ENCODE results near the gene SLC44A1.

Gene SLC44A1

GRCh38 chr9:105414947-105415661, 170.7 kb downstream of the SLC44A1 start:
- H3K27ac ChIP-seq (replicated peaks) = no peak overlapping the region
- peak in 1 of 2 experiments; percentile 39 for DNase-seq (ENCODE audit: low read depth in 1 of 2, low spot score in 1 of 2)
- TF ChIP-seq SPI1 (IDR thresholded peaks at IDR 0.05; ENCODE audit: borderline replicate concordance, low read depth) = no peak
- no peak for TF ChIP-seq GABPA (IDR thresholded peaks at IDR 0.05; ENCODE audit: low read depth)
- TF ChIP-seq REST (IDR thresholded peaks at IDR 0.05; ENCODE audit: insufficient replicate concordance, low read depth) = no peak
- peak; percentile 58 for TF ChIP-seq CTCF (IDR thresholded peaks at IDR 0.05; ENCODE audit: insufficient read depth, low read length)
- TF ChIP-seq POLR2AphosphoS5 (IDR thresholded peaks at IDR 0.05; ENCODE audit: low read depth) = no peak
- H3K4me3 ChIP-seq (replicated peaks; ENCODE audit: insufficient read depth, low read length) = no peak overlapping the region
- no peaks in the 10 kb centered on the region for H3K27me3 ChIP-seq (ENCODE audit: insufficient read depth, poor library complexity, severe bottlenecking)

- Histone ChIP-seq H3K27me3 (ENCODE audit: insufficient read depth, poor library complexity, severe bottlenecking) (no peaks in the 10 kb centered on the region), H3K27ac (replicated peaks) (no peak overlapping the region), H3K4me3 (replicated peaks; ENCODE audit: insufficient read depth, low read length) (no peak overlapping the region)
- DNase-seq (ENCODE audit: low read depth in 1 of 2, low spot score in 1 of 2) = no peak
- TF ChIP-seq GABPA (IDR thresholded peaks at IDR 0.05; ENCODE audit: low read depth) = no peak
- no peak for TF ChIP-seq REST (IDR thresholded peaks at IDR 0.05; ENCODE audit: insufficient replicate concordance, low read depth)
- no peak for TF ChIP-seq POLR2AphosphoS5 (IDR thresholded peaks at IDR 0.05; ENCODE audit: low read depth)
These were observed 171.2 kb downstream of the SLC44A1 start for GRCh38 chr9:105415662-105415980.

GRCh38 chr9:105416840-105417239, 172.4 kb downstream of the SLC44A1 start:
- Histone ChIP-seq H3K4me3 (replicated peaks; ENCODE audit: insufficient read depth, low read length) (no peak overlapping the region), H3K27ac (replicated peaks) (no peak overlapping the region), H3K27me3 (ENCODE audit: insufficient read depth, poor library complexity, severe bottlenecking) (no peaks in the 10 kb centered on the region)
- no peak for DNase-seq (ENCODE audit: low read depth in 1 of 2, low spot score in 1 of 2)
- no peak for TF ChIP-seq GABPA (IDR thresholded peaks at IDR 0.05; ENCODE audit: low read depth)
- TF ChIP-seq POLR2AphosphoS5 (IDR thresholded peaks at IDR 0.05; ENCODE audit: low read depth) = no peak
- no peak for TF ChIP-seq SPI1 (IDR thresholded peaks at IDR 0.05; ENCODE audit: borderline replicate concordance, low read depth)
- no peak for TF ChIP-seq CTCF (IDR thresholded peaks at IDR 0.05; ENCODE audit: insufficient read depth, low read length)
- no peak for TF ChIP-seq REST (IDR thresholded peaks at IDR 0.05; ENCODE audit: insufficient replicate concordance, low read depth)
